ENCODE data around the gene C2orf81. TPM values are rescaled to one million over a fixed set of nuclear protein-coding genes. Genes with fewer than 3 reads are reported as not detected.

Gene C2orf81
- total and polyA plus RNA-seq, 4 donors = 0.08 to 0.44 (median 0.29) TPM

DNA sequence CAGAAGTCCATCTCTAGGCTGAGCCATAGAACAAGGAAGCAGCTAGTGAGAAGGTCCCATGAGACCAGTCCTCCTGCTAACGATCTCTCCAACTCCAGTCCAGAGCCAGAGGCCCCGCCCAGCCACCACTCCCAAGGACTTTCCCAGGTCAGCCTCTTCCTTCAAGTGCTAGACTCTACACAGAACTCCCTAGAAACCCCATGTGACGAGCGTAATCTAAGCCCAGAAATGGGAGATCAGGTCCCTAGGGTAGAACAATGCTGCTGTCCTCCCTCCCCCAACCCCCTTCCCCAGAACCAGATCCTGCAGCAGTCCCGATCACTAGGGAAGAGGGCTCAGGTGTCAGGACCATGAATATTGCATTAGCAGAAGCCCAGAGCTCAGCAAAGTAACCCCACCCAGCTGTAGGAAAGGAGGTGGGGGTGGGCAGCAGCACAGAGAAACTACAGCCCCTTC lies 48.2 kb downstream of the C2orf81 start:
- Histone ChIP-seq H3K36me3 (ENCODE audit: control insufficient read depth in 4 of 4, insufficient read depth in 3 of 4, low read depth in 1 of 4, low read length in 3 of 4) (peaks cover 6 to 48% (median 29%) of the 10 kb centered on the region in 4 donors), H3K27ac (ENCODE audit: low read depth in 1 of 2, low read length in 2 of 2) (no peak overlapping the region), H3K9ac (ENCODE audit: low read depth in 1 of 2, low read length in 2 of 2) (no peak overlapping the region), H3K4me1 (ENCODE audit: control insufficient read depth in 4 of 4, insufficient read depth in 4 of 4, low read length in 3 of 4) (no peaks in the 10 kb centered on the region), H3K27me3 (ENCODE audit: control insufficient read depth in 4 of 4, insufficient read depth in 4 of 4, low read length in 3 of 4) (no peaks in the 10 kb centered on the region), H3K9me3 (ENCODE audit: control insufficient read depth in 4 of 4, low read length in 3 of 4) (no peaks in the 10 kb centered on the region), H3K4me3 (ENCODE audit: low read depth in 1 of 3, low read length in 3 of 3) (no peak overlapping the region)
- DNase-seq (ENCODE audit: low spot score) = no peak
- 88% methylated on average over 5 of the region's 5 CpGs for WGBS
- TF ChIP-seq HNF4G (IDR thresholded peaks at IDR 0.05) = no peak
- TF ChIP-seq YY1 (IDR thresholded peaks at IDR 0.05) = no peak
- TF ChIP-seq, protein P1, sequence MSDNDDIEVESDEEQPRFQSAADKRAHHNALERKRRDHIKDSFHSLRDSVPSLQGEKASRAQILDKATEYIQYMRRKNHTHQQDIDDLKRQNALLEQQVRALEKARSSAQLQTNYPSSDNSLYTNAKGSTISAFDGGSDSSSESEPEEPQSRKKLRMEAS (IDR thresholded peaks at IDR 0.05) = no peak
- TF ChIP-seq NR2F2 (IDR thresholded peaks at IDR 0.05) = no peak
- no peak for TF ChIP-seq FOXA2 (IDR thresholded peaks at IDR 0.05)
- no peak for TF ChIP-seq RXRA (IDR thresholded peaks at IDR 0.05)
- TF ChIP-seq TAF1 (conservative IDR thresholded peaks at IDR 0.05) = no peak
- no peak for TF ChIP-seq HNF4A (conservative IDR thresholded peaks at IDR 0.05)

DNA sequence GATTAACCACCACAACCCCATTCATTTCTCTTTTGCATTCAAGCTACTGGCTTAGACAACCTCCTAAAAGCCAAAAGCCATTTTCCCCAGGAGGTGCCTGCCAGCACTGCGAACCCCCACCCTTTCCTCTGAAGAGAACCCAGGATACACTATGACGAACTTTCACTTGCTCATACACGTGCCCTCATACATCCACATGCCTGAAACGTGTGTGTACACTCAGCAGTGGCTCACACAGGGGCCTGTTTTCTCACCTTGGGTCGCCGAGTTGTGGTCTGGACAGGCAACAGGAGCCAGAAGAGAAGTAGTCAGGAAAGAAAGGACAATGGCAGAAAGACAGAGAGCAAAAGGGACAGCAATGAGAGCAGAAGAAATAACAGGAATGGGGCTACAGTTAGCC lies 48.7 kb downstream of the C2orf81 start:
- no peaks in the 10 kb centered on the region for H3K9me3 ChIP-seq (ENCODE audit: control insufficient read depth in 4 of 4, low read length in 3 of 4)
- H3K4me1 ChIP-seq (ENCODE audit: control insufficient read depth in 4 of 4, insufficient read depth in 4 of 4, low read length in 3 of 4) = no peaks in the 10 kb centered on the region
- no peak for DNase-seq (ENCODE audit: low spot score)
- H3K9ac ChIP-seq (ENCODE audit: low read depth in 1 of 2, low read length in 2 of 2) = no peak overlapping the region
- no peak overlapping the region for H3K27ac ChIP-seq (ENCODE audit: low read depth in 1 of 2, low read length in 2 of 2)
- WGBS = 94% methylated on average over 6 of the region's 6 CpGs
- no peaks in the 10 kb centered on the region for H3K27me3 ChIP-seq (ENCODE audit: control insufficient read depth in 4 of 4, insufficient read depth in 4 of 4, low read length in 3 of 4)
- H3K4me3 ChIP-seq (ENCODE audit: low read depth in 1 of 3, low read length in 3 of 3) = no peak overlapping the region
- H3K36me3 ChIP-seq (ENCODE audit: control insufficient read depth in 4 of 4, insufficient read depth in 3 of 4, low read depth in 1 of 4, low read length in 3 of 4) = peaks cover 9 to 54% (median 34%) of the 10 kb centered on the region in 4 donors
- TF ChIP-seq JUND (IDR thresholded peaks at IDR 0.05) (no peak), TAF1 (conservative IDR thresholded peaks at IDR 0.05) (no peak), YY1 (IDR thresholded peaks at IDR 0.05) (no peak), HNF4A (conservative IDR thresholded peaks at IDR 0.05) (no peak), RAD21 (IDR thresholded peaks at IDR 0.05) (no peak), NR2F2 (IDR thresholded peaks at IDR 0.05) (no peak), FOXA1 (IDR thresholded peaks at IDR 0.05) (no peak), FOXA2 (IDR thresholded peaks at IDR 0.05) (no peak), RXRA (IDR thresholded peaks at IDR 0.05) (no peak), GABPA (IDR thresholded peaks at IDR 0.05 in 1 of 2, conservative IDR thresholded peaks at IDR 0.05 in 1 of 2) (no peak), HNF4G (IDR thresholded peaks at IDR 0.05) (no peak), SP1 (IDR thresholded peaks at IDR 0.05) (no peak), EGR1 (IDR thresholded peaks at IDR 0.05; ENCODE audit: low read depth in 2 of 2) (no peak)
- TF ChIP-seq, protein P2, sequence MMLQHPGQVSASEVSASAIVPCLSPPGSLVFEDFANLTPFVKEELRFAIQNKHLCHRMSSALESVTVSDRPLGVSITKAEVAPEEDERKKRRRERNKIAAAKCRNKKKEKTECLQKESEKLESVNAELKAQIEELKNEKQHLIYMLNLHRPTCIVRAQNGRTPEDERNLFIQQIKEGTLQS (IDR thresholded peaks at IDR 0.05) = no peak
- TF ChIP-seq, protein P3, sequence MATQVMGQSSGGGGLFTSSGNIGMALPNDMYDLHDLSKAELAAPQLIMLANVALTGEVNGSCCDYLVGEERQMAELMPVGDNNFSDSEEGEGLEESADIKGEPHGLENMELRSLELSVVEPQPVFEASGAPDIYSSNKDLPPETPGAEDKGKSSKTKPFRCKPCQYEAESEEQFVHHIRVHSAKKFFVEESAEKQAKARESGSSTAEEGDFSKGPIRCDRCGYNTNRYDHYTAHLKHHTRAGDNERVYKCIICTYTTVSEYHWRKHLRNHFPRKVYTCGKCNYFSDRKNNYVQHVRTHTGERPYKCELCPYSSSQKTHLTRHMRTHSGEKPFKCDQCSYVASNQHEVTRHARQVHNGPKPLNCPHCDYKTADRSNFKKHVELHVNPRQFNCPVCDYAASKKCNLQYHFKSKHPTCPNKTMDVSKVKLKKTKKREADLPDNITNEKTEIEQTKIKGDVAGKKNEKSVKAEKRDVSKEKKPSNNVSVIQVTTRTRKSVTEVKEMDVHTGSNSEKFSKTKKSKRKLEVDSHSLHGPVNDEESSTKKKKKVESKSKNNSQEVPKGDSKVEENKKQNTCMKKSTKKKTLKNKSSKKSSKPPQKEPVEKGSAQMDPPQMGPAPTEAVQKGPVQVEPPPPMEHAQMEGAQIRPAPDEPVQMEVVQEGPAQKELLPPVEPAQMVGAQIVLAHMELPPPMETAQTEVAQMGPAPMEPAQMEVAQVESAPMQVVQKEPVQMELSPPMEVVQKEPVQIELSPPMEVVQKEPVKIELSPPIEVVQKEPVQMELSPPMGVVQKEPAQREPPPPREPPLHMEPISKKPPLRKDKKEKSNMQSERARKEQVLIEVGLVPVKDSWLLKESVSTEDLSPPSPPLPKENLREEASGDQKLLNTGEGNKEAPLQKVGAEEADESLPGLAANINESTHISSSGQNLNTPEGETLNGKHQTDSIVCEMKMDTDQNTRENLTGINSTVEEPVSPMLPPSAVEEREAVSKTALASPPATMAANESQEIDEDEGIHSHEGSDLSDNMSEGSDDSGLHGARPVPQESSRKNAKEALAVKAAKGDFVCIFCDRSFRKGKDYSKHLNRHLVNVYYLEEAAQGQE (IDR thresholded peaks at IDR 0.05) = no peak
- TF ChIP-seq, protein P4, sequence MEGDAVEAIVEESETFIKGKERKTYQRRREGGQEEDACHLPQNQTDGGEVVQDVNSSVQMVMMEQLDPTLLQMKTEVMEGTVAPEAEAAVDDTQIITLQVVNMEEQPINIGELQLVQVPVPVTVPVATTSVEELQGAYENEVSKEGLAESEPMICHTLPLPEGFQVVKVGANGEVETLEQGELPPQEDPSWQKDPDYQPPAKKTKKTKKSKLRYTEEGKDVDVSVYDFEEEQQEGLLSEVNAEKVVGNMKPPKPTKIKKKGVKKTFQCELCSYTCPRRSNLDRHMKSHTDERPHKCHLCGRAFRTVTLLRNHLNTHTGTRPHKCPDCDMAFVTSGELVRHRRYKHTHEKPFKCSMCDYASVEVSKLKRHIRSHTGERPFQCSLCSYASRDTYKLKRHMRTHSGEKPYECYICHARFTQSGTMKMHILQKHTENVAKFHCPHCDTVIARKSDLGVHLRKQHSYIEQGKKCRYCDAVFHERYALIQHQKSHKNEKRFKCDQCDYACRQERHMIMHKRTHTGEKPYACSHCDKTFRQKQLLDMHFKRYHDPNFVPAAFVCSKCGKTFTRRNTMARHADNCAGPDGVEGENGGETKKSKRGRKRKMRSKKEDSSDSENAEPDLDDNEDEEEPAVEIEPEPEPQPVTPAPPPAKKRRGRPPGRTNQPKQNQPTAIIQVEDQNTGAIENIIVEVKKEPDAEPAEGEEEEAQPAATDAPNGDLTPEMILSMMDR (IDR thresholded peaks at IDR 0.05; ENCODE audit: low read depth, low read length, missing input control) = no peak
- TF ChIP-seq, protein P5, sequence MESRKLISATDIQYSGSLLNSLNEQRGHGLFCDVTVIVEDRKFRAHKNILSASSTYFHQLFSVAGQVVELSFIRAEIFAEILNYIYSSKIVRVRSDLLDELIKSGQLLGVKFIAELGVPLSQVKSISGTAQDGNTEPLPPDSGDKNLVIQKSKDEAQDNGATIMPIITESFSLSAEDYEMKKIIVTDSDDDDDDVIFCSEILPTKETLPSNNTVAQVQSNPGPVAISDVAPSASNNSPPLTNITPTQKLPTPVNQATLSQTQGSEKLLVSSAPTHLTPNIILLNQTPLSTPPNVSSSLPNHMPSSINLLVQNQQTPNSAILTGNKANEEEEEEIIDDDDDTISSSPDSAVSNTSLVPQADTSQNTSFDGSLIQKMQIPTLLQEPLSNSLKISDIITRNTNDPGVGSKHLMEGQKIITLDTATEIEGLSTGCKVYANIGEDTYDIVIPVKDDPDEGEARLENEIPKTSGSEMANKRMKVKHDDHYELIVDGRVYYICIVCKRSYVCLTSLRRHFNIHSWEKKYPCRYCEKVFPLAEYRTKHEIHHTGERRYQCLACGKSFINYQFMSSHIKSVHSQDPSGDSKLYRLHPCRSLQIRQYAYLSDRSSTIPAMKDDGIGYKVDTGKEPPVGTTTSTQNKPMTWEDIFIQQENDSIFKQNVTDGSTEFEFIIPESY (IDR thresholded peaks at IDR 0.05) = no peak
- TF ChIP-seq, protein P1 (IDR thresholded peaks at IDR 0.05) = no peak

All from liver (tissue), 9 donors.